NCI-H2081 (cell line): ENCODE data around the gene TSFM.

Source experiments
- DNase-seq, 2 experiments: peaks; one replicate each; lab custom pipeline; 2025; lab: John Stamatoyannopoulos, UW

TSFM gene

DNA sequence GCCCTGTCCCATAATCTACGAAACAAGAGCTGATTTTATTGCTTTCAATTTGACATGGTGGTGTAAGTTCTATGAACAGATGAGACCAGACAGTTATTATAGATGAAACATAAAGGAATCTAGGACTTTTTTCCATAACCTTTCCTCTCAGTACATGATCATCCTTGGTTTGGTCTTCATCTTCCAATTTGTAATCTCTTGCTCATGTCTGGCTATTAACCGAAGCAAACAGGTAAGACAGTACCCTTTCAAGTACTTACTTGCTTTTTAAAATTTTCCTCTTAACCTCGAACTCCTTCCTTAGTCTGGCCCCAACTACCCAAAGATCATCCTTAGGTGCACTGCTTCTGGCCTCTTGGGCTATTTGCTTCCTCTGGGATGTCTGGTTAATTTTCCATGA, 36.6 kb upstream of the TSFM start:
- no peak for DNase-seq

DNA sequence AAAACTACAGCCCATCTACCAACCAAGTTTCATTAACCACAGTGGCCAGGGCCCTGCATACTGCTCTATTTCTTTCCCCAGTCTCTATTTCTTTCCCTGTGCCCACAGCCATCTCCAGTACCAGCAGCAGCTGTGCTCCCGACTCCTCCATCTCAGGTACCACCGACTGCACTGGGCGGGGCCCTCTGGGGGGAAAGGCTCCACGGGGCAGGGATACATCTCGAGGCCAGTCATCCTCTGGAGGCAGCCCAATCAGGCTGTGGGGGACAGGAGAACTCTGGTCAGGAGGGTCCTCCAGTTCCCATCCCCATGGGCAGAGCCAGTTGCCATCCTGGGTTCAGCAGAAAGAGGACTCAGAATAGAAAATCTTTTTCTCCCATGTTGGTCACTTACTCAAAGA, 33.5 kb upstream of the TSFM start:
- no peak for DNase-seq

DNA sequence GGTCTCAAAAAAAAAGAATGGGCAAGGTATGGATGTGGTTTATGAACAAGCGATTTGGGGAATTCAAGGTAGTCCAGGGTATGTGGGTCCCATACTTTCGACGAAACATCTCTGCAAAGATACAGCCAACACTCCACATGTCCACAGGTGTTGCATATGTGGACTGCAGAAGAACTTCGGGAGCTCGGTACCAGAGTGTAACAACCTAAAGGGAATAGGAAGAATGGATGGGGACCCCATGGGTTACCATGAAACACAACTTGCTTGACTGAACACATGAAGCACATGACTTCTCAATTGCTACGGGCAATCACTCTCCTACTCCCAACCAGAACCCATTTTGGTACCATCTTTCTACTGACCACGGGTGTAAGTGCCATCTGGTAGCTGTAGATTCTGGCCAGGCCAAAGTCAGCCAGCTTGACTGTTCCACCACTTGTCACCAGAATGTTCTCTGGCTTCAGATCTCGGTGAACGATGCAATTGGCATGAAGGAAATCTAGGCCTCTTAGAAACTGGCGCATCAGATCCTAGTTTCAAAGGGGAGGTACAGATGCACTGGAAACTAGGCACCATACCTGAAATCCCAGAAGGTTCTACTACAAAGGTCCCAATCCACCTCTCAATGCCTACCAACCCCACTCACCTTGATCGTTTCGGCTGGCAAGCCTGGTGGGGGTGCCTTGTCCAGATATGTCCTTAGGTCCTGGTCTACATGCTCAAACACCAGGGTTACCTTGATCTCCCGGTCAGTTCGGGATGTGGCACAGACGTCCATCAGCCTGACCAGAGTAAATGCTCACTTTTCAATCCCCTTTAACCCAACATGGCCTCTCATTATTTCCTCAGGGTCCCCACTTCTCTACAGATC, 31.8 kb upstream of the TSFM start:
- DNase-seq = no peak

DNA sequence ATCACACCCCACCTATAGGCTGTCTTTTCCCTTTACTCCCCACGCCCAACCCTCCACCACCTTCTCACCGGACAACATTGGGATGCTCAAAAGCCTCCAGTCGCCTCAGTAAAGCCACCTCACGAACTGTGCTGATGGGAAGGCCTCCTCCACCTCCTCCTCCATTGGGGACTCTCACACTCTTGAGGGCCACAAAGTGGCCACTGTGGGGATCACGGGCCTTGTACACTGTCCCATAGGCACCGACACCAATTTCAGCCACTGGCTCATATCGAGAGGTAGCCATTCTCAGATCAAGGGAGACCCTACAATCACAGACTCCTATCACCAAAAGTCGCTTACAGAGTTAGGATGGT, 31.2 kb upstream of the TSFM start:
- no peak for DNase-seq

DNA sequence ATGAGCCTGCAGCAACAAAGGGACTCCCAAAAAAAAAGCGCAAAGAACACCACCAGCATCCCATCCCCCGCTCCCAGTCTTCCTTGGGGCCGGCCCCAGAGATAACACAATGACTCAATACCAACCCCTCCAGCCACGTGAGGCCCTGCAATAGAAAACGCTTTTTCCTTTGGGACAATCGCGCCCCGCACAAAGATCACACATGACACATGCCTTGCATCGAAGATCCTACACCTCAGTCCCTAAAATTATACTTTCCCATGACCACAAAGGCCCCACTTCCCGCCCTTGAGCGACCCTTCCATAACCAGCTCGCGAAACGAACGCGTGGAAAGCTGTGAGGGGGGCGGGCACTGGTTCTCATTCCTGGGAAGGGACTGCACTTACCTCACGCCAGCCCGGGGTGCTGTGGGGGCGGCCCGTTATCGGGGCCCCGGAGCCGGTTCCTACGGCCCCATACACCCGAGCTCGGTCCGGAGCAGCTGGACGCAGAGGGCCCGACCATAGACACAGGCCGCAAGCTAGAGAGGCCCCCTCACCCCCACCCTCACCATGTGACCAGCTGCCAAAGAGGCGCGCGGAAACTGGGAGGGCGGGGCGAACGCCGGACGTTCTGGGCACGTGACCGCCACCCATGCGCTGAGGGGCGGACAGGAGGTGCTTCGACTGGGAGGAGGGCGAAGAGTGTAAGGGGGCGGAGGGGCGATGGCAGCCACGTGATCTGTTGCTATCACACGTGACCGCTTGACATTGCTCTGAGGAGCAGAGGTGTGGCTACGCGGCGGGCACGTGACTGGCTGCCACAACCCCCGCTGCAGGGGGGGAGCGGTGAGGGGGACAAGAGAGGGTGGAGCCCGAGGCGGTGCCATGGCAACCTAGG, 30.6 kb upstream of the TSFM start, which contains the start of gene CDK4:
Gene CDK4, minus strand, starts transcription at position 523 of the 880 bp plus-strand sequence. CDS start 593 bp downstream, outside the sequence.
- DNase-seq = peak; percentile 99

DNA sequence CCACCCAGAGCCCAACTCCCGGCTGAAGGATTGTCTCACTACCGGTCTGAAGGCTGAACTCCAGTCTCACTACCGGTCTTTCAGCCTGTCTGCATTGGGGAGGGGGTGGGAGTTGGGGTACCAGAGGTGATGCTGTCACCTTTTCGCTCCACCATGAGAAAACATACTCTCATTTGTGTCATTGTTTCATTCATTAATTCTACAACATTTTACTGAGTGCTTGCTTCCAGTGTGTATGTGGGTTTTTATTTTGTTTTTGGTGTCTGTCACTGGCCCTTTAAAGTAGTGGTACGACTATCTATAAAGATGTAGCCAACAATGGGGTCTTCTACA, 30.0 kb upstream of the TSFM start:
- DNase-seq = no peak

DNA sequence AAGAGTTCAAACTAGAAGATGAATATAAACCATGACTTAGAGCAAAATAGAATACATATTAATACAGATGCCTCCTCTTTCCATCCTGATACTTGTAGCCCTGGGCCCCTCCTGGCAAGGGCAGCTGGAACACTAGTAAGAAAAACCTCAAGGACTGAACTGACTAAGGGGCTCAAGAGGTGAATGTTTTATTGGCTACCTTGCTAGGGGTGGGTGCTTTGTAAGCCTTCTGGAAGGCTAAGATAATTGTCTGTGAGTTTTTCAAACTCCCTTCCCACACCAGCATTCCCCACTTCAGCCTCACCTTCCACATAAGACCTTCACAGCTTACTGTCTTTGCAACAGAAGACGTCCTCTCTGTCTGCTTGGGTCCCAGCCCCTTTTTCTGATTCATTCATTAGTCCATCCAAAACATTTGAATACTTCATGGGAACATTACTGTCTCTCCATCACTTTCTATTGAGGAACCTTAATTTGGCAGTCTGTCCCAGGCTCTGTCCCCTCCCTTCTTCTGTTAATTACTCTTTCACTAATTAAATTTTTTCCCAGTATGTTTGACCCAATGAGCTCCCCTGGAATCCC, 28.7 kb upstream of the TSFM start:
- DNase-seq = no peak

DNA sequence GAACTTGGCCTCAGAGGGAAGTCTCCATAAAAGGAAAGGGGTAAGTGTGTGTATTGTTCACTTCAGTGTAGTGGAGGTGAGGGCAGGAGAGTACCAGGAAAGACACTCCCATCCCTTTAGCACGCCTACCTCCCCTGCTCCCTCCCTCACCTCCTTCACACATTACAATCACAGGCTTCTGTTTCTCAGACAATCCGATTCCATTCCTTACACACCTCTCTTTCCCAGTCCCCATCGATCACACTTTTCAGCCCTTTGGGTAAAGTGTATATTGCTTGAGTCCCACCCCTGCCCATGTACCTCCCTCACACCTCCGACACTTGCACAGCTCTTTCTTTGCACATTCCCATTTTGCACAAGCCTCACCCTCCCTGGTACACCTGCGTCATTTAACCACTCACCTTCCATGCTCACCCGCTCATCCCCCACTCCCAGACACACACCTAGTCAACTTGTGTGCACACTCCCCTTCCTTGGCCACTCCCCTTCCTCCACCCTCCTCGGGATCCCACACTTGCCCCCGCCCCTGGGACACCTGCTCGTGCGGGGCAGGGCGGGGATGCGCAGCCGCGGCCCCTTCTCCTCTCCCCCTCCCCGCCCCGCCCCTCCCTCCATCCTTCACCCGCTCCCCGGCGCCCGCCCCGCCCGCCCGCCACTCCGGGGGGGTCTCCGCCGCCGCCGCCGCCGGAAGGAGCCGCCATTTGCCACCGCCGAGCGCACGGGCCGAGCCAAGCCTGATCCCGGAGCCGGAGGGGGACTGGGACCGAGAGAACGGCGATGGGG, 28.0 kb upstream of the TSFM start, which contains the start of gene MARCHF9:
Gene MARCHF9, plus strand, starts transcription at position 693 of the 783 bp plus-strand sequence. CDS start 426 bp downstream, outside the sequence.
- peak; percentile 88 for DNase-seq

DNA sequence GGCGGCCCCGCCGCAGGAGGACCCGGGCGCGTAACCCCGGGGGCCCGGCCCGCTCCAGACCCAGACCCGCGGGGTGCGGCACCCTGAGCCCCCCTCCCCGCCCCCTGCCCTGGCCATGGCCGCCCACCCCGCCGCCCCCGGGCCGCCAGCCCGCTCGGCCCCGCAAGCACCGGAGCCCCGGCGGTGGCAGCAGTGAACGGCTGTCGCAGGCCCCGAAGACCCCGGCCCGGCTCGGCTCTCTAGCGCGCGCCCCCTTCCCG, 27.5 kb upstream of the TSFM start:
- DNase-seq = no peak

DNA sequence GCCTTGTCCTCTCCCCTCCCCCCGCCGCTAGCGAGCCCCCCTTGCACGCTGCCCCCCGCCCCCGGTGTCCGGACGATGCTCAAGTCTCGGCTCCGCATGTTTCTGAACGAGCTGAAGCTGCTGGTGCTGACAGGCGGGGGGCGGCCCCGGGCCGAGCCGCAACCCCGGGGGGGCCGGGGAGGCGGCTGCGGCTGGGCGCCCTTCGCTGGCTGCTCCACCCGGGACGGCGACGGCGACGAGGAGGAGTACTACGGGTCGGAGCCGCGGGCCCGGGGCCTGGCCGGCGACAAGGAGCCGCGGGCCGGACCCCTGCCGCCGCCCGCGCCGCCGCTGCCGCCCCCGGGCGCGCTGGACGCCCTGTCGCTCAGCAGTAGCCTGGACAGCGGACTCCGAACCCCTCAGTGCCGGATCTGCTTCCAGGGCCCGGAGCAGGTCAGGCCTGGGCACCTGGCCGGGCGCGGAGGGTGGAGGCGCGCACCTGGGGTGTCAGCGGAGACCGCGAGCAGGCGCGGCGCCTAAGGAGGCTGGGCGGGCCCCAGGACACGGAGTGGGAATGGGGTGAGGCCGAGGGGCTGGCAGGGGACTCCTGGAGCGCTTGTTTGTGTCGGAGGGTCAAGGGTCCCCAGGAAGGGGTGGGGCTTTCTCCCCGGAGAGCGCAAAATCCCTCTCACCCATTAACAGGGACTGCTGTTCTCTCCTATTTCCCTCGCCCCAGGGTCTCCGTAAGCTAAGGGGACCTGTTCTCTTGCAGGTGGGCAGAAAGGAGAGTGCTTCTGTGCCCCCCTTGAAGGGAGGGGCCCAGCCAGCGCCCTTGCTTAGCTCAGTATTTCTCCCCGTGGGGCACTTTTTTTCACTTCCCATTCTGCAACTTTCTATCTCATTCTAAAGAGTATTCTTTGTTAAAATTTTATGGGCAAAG, 26.9 kb upstream of the TSFM start:
- peak; percentile 25 to 32 for DNase-seq

DNA sequence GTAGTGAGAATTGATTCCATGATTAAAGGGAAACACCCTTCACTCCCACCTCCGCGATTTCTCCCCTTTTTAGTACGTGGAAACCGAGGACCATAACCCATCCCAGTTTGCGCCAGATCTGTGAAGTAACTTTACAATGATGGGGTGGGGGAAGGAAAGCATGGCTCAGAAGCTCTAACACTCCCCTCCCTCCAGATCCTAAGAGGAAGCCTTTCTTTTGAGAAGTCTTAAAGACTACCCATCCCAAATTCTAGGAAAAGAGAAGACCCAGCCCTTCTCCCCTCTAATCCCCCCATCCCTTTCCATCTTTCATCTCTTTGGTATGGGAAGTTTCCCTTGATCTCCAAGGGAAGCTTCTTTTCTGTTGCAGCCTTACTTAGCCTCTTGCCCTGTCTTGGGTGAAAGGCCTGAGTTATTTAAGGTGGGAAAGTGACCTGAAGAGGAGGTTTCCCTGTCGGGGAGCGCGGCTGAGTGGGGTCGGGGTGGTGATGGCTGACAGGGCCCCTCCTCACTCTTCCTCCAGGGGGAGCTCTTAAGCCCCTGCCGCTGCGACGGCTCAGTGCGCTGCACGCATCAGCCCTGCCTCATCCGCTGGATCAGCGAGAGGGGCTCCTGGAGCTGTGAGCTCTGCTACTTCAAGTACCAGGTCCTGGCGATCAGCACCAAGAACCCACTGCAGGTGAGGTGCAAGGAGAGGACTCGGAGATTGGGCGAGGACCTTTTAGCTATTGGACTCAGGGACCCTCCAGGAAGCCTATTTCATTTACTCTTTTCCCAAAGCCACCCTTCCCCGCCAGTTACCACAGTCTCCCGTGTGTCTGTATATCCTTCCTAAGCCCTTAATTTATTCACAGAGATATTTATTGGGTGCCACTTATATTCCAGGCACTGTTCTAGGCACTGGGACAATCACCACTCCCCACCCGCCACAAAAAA, 25.9 kb upstream of the TSFM start:
- peak; percentile 48 to 69 for DNase-seq

DNA sequence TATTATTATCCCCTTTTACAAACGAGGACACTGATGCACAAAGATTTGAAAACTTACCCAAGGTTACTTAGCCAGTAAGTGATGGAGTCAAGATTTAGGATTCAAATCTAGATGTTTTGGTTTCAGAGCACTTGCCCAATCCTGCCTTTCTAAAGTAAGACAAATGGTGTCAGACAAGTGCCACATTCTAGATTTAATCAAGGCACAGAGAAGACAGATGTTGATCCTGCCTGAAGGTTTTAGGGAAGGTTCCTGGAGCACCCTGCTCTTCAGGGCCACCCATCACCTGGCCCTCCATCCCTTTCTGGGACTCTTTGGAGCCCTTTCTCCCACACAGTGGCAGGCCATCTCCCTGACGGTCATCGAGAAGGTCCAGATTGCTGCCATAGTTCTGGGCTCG, 24.8 kb upstream of the TSFM start:
- no peak for DNase-seq

DNA sequence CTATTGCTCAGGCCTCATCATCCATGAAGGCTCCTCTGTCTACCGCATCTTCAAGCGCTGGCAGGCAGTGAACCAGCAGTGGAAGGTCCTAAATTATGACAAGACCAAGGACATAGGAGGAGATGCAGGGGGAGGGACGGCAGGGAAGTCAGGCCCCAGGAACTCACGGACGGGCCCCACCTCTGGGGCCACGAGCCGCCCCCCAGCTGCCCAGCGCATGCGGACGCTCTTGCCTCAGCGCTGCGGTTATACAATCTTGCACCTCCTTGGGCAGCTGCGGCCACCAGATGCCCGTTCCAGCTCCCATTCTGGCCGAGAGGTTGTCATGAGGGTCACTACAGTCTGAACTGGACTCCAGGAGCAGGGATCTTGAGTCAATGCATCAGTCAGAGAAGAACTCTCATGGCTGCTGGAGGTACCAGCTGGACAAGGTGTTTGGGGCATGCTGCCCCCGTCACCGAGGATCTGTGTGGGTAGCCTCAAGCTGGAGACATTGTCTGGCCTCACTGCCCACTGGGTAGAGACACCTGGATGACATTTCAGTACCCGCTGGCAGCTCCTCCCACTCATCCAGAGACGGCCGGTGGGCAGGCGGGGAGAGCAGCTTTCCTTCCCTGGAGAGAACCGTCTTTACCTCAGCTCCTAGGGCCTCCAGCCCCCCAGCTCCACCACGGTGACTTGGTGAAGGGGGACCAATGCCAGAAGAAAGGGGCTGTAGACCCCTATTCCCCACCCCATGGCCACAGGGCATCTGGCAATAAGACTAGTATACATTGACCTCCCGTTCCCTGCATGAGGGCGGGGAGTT, 23.8 kb upstream of the TSFM start:
- no peak for DNase-seq

DNA sequence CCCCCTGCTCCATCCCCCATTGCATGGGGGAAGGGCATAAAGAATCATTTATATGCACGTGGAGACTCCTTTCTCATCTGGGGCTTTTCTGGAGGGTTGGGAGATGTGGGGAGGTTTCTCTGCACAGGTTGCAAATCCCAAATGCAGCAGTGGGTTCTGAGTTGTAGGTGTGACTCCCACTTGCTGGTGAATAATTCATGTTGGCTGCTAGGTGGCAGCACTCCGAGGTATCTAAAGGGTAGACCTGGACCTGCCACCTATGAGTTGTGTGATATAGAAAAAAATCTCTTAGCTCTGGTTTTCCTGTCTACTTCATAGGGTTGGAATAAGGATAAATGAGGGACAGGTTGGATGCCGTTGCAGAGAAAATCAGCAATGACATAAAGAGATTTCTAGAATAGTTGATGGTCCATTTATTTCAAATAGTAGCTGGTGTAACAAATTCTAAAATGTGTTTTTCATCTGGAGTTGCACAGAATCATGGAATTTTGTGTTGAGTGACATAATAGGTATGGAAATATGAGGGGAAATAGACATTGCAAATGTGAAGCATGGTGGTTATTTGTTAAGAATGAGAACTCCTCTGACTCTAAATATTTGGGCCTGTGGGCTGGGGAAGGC, 23.1 kb upstream of the TSFM start:
- peak; percentile 26 to 46 for DNase-seq

DNA sequence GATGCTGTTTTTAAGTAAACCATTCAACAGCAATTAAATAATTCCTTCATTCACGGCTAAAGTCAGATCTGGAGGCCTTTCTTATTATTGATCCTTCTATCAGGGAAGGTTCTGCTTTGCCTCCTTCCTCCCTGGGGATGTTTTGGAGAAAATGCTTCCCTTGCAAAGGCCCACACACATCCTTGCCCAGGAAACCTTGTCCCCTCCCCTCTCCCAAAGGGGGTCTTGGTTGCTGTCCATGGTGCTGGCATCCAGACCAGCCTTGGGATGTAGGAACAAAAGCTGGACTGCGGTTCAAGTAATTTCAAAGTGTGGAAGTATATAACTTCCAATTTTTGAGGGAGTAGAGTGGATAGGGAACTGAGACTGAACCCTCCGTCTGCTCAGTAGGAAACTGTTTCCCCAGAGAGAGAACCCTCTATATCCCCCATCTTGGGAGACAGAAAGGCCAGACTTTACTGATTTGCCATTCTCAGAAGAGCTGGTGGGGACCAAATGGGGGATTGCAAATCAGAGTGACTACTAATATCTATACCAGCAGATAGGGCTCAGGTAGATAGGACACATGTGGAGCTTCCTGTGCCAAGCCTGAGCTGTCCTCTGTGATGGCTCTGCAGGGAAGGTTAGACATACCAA, 22.1 kb upstream of the TSFM start:
- DNase-seq = no peak

DNA sequence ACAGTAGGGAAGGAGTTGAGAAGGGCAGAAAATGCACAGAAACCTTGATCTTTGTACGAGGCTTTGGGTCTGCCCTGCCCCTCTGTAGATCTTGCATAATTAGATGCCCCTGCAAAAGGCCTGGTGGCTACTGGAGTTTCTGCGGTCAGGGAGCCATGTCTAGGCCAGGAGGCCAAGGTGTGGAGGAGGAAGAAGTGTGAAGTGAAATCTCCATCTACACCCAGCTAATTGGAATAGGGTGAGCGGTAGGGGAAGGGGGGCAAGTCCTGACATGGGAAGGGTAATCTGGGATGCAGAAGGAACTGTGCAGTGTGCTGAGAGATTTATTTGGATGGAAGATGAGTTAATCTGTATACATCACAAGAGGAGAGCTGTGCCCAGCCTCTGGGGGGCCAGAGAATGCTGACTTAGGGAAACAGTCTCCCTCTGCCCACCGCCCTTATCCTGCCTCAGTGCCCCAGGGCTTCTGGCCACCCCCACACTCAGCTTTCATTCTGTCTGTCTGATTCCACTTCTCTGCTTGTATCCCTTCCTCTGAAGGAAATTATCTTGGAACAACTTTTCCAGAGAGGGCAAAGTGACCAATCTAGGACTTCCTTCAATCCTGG, 21.1 kb upstream of the TSFM start:
- no peak for DNase-seq

DNA sequence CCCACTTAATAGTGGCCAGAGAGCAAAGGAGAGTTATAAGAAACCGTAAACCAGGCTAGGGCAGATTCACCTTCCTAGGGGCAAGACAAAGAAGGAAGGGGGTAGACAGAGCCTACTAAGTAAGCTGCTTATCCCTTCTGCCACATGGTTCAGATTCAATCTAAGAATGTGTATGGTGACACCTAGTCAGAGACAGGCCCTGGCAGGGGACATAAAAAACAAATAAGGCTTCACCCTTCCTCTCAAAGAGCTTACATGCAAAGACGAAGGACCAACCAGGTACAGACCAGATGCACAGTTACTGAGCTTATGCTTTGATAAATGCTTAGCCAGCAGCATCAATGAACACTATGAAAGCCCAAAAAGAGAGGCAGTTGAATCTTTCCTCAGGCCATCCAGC, 20.1 kb upstream of the TSFM start:
- DNase-seq = no peak
